ENCODE data around the gene SPINK5.

Gene SPINK5

GRCh38 chr5:148091991-148092964, 28.5 kb downstream of the SPINK5 start:
- no peak for DNase-seq (ENCODE audit: low read depth in 2 of 2)

GRCh38 chr5:148094336-148094735, 30.6 kb downstream of the SPINK5 start:
- DNase-seq (ENCODE audit: low read depth in 2 of 2), result no peak

- DNase-seq (ENCODE audit: low read depth in 2 of 2), result no peak
Observed at GRCh38 chr5:148104226-148104625, 40.4 kb downstream of the SPINK5 start.

GRCh38 chr5:148107608-148108007, 43.8 kb downstream of the SPINK5 start:
- DNase-seq (ENCODE audit: low read depth in 2 of 2), result no peak

DNA sequence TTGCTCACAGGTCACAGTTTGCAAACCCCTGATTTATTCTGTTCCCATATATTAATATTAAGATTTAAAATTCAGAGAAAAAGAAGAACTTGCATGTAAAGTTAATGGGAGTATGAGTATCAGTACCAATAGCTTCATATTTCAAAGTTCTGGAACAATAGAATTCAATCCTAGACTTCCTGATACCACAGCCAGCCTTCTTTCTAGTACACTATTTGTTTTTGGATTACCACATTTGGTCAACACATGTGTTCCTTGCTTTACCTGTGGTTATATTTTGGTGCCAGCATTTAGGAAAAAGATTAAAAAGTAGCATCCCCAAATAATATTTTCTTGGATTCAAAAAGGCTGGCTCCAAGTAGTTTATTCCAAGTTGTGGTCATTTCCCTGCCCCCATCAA, 49.5 kb downstream of the SPINK5 start:
- no peak for DNase-seq (ENCODE audit: low read depth in 2 of 2)

DNA sequence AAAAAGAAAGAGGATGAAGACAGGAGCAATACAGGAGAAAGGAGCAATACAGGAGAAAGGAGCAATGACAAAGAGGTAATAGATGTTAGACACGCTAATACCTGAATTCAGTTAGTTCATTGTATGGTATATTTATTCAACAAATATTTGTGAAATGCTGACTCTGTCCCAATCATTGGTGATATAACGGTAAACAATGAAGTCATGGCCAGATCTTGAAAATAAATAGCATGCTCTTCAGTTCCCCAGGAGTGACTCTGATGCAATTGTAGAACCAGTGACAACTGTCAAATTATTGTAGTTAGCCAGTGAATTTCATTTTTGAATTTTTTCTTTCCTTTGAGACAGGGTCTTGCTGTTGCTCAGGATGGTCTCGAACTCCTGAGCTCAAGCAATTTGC, 56.5 kb downstream of the SPINK5 start:
- DNase-seq (ENCODE audit: low read depth in 2 of 2), result no peak

DNA sequence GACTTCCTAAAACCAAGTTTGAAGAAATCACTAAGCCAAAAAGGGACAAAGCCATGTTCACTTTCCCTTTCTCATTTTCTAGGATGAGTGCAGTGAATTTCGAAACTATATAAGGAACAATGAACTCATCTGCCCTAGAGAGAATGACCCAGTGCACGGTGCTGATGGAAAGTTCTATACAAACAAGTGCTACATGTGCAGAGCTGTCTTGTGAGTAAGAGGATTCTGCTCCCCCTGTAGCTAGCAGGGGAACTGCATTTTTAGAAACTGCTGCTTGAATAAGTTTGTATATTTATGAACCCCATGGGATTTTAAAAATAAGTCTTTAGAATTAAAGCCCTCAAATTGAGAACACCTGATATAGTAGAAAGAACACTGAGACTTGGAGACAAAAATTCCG, 61.9 kb downstream of the SPINK5 start:
- no peak for DNase-seq (ENCODE audit: low read depth in 2 of 2)

DNA sequence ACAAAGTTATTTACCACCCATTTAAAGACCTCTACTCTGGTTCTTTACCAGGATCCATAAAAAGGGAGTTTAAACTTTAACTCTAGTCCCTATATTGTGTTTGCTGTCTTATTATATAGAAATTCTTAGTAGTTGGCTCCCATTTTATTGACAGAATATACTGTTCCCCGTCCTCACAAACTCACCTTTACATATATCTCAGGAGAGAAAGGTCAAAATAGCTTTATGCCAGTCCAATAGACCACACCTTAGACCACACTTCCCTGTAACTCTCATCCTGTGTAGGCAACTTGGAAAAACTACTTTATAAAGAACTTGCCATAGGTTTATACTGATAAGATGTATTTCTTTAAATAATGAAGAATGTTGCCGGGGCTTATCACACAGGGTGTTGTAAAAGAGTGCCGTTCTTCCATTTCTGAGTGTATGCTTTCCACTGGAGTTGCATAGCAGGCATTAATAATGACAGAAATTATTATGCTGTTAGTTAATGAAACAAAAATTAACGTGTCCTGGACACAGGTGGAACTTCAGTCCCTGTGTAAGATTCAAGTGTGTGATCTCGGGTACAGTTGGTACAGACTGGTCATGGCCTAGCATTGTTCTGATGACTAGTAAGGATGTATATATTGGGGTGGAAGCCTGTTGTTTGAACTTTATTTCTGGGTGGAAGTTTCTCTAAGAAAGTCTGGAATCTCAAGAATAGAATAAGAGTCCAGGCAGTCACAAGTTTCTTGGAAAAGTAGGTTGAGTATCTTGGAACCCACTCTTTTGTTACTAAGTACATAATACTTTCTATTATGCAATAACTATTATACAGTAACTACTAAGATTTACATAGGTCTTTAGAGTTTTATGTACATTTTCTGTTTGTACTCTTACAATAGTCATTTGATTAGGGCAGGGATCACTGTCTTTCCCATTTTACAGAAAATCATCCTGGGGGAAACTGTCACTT, 71.6 kb downstream of the SPINK5 start:
- no peak for DNase-seq (ENCODE audit: low read depth in 2 of 2)

- no peak for DNase-seq (ENCODE audit: low read depth in 2 of 2)
Observed at GRCh38 chr5:148140846-148141245, 77.1 kb downstream of the SPINK5 start.

DNA sequence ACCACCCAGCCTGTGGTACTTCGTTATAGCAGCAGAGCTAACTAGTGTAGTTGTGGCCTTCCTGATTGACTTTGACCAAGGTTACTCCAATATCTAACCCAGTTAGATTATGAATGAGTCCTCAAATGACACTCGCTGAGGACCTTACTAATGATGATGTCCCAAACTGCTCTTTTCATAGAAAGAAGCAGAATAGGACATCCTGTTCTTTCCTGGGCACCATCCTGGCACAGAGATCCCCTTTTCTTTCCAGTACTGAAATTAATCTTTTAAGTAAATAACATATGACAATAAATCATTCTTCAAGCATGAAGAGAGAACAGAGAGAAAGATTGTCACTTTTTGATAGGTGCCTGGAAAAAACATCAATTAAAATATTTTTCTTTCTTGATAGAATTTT, 77.9 kb downstream of the SPINK5 start:
- DNase-seq (ENCODE audit: low read depth in 2 of 2), result no peak

DNA sequence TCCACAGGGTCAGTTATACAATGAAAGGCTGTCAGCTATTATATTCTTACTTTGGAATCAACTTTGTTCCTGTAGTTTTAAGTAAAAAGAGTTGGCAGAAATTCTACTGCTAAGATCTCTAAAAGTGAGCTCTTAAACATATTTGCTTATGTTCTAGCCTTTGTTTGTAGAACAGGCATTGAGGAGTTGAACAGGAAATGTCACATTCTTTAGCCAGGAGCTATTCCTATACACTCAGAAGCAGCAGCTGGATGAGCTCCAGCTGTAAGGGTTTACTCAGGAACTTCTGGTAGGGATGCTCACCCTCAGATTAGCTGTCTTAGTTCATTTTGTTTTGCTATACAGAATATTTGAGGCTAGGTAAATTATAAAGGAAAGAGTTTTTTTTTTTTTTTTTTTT, 82.1 kb downstream of the SPINK5 start:
- DNase-seq (ENCODE audit: low read depth in 2 of 2), result no peak

DNA sequence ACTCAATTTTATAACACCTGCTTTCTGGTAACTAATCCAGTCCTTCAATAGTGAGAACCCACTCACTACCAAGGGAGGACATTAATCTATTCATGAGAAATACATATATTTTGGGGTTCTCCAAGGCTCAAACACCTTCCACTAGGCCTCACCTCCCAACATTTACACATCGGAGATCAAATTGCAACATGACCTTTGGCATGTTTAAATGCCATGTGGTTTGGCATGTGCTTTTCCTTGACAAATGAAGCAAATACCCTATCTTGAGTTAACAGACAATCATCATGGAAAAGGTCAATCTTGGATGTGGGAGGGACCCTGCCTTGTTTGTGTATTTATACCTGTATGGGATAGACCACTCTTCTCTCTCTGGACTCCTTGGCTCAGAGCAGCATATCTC, 82.7 kb downstream of the SPINK5 start:
- no peak for DNase-seq (ENCODE audit: low read depth in 2 of 2)

GRCh38 chr5:148147415-148147814, 83.6 kb downstream of the SPINK5 start:
- DNase-seq (ENCODE audit: low read depth in 2 of 2), result no peak

- DNase-seq (ENCODE audit: low read depth in 2 of 2), result no peak
Observed at GRCh38 chr5:148151872-148152271, 88.1 kb downstream of the SPINK5 start.

DNA sequence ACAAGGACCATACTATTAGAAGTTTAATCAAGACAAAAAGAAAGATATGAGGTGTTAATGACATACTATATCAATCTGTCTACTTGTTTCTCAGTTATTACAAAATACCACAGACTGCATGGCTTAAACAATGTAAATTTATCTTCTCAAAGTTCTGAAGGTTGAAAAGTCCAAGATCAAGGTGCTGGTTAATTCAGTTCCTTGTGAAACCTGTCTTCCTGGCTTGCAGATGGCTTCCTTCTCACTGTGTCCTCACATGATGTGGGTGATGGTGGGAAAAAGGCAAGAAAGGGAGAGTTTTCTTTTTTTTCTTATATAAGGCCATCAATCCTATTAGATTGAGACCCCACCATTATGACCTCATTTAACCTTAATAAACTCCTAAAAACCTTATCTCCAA, 89.0 kb downstream of the SPINK5 start:
- no peak for DNase-seq (ENCODE audit: low read depth in 2 of 2)

DNA sequence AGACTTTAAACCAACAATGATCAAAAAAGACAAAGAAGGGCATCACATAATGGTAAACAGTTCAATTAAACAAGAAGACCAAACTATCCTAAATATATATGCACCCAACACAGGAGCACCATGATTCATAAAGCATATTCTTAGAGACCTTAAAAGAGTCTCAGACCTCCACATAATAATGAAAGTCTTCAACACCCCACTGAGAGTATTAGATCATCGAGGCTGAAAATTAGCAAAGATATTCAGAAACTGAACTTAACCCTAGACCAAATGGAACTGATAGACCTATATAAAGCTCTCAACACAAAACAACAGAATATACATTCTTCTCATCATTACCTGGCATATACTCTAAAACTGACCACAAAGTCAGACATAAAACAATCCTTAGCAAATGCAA, 92.8 kb downstream of the SPINK5 start:
- no peak for DNase-seq (ENCODE audit: low read depth in 2 of 2)

DNA sequence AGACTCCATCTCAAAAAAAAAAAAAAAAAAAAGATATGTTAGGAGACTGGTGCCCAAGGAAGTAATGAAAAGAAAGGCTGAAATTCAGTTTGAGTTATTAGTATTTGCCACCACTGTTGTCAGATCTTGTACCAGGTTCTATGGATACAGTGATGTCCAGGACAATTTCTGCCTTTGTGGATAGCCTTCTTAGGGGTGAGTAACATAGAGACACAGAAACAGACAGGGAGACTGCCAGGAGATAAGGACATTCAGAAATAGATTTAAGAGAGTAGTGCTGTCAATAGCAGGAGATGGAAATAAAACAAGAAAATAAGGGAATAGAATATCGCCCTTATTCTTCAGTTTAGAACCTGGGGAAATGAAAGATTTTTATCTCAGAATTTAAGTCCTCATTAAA, 98.3 kb downstream of the SPINK5 start:
- DNase-seq (ENCODE audit: low read depth in 2 of 2), result no peak

GRCh38 chr5:148163345-148163744, 99.6 kb downstream of the SPINK5 start:
- DNase-seq (ENCODE audit: low read depth in 2 of 2), result no peak

DNA sequence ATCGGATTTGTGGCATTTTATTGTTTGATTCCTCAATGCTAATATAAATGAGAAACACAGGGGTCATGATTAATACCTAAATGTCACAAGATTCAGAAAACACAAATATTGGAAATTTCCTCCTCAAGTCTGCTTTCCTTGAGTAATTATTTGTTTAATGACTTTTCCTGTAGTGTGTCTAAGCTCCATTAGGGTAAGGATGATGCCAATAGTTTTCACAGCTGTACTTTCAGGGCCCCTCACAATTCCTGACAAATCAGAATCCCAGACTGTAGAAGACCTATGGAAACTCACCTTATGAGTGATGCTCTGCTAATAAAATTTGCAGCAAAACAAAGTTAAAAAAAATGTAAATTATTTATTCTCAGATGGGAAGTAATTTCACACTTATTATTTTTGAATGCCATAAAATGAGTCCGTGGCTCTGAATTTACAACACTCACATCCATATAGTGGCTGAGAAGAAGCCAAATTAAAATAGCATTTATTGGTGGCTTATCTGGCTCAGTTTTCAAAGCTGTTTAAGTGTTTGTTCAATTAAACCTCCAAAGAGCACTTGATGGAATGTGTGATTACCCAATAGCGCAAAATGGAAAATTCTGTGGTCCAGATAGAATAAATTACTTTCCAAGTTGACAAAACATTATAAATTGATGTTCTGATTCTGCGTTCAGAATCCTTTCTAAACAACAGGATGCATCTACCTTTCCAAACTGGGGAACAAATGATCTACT, 102.9 kb downstream of the SPINK5 start:
- DNase-seq (ENCODE audit: low read depth in 2 of 2), result no peak

GRCh38 chr5:148168246-148168645, 104.5 kb downstream of the SPINK5 start, which contains the start of gene SPINK14:
SPINK14 (plus strand) TSS chr5:148168546; CDS start chr5:148169733, 1,187 bp downstream.
- DNase-seq (ENCODE audit: low read depth in 2 of 2), result no peak

GRCh38 chr5:148172377-148172776, 108.6 kb downstream of the SPINK5 start:
- DNase-seq (ENCODE audit: low read depth in 2 of 2), result no peak

DNA sequence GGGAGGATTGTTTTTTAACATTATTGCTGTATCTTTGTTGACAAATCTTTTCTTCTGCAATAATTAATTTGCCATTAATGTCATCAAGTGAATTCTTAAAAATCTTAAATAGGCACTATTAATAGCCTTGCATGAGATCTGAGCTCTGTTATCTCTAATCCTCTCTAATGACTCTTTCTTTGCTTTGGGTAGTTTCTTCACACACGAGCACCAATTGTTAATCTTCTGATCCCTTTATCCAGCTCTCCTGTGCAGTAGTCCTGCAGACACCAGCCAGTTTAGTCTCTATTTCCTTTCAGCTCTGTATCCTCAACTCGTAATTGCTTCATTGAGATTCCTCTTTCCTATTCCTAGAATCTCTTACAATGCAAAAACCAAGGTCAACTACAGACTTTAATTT, 112.7 kb downstream of the SPINK5 start:
- DNase-seq (ENCODE audit: low read depth in 2 of 2), result no peak
